Mesendoderm (in vitro differentiated cells): ENCODE results near the gene SMYD1. TPM values are rescaled to one million over a fixed set of nuclear protein-coding genes. Genes with fewer than 3 reads are reported as not detected.

Source experiments
- small RNA-seq: library from polyadenylated mRNA; stranded (forward); fragments of <200 nt; extraction: miRNeasy Mini kit (QIAGEN cat#:217004); gene quantifications from one replicate; pipeline ENCODE3, GENCODE V24; 2013; ENCODE audit not compliant: insufficient read depth

The SMYD1 gene

Small RNA genes lying within 50 kb of the gene (small RNA-seq; reads per million reads assigned to genes)
- not detected for gene MIR4780
